Transverse colon (tissue), 4 donors: Measurements from ENCODE around the gene AMOTL1.

Source experiments
- CTCF ChIP-seq, 5 experiments: fragments of 200-600 bp in 3 of 5; fragments of 450-650 bp in 2 of 5; sonication (generic) in 3 of 5; IDR thresholded peaks; 1 replicate in 2 of 5; 2 replicates in 3 of 5; pipeline ENCODE4 v1.5.1; 2016 to 2017; ENCODE audit warnings: antibody characterized with exemption in 5 of 5, inconsistent platforms in 3 of 5, mild to moderate bottlenecking in 2 of 5, moderate library complexity in 1 of 5
- EP300 ChIP-seq: sonication (generic); formaldehyde crosslinking; IDR thresholded peaks from one replicate; pipeline ENCODE4 v1.6.1; 2017; ENCODE audit warnings: antibody characterized with exemption, low read depth
- POLR2A ChIP-seq: fragments of 450-650 bp; IDR thresholded peaks from one replicate; pipeline ENCODE4 v1.6.1; 2016; ENCODE audit warnings: antibody characterized with exemption, mild to moderate bottlenecking, moderate library complexity
- POLR2AphosphoS5 ChIP-seq, 3 donors: sonication (generic); formaldehyde crosslinking; IDR thresholded peaks; one replicate each; pipeline ENCODE4 v1.6.1; 2016; ENCODE audit warnings: antibody characterized with exemption in 3 of 3

- TF ChIP-seq EP300 (no peak), CTCF (IDR thresholded peaks at IDR 0.05) (no peak), POLR2A (no peak), POLR2AphosphoS5 (IDR thresholded peaks at IDR 0.05) (no peak)
These were observed 158.1 kb downstream of the AMOTL1 start for GRCh38 chr11:94926271-94926625.
